Bronchial epithelial cell (primary cell): ENCODE measurements around the gene SAP30BP. TPM values are rescaled to one million over a fixed set of nuclear protein-coding genes. Genes with fewer than 3 reads are reported as not detected.

Experiments
- DNase-seq: peaks from one replicate; pipeline ENCODE4 v3.0.0-alpha.2; 2010; ENCODE audit warnings: low read depth
- FAIRE-seq: peaks from 2 replicates; lab custom pipeline; 2011; peaks lifted over from hg19 to GRCh38; lab: Jason Lieb, UNC
- H3K27me3 ChIP-seq: 2 replicates; pipeline ENCODE4 v1.5.1; 2011; ENCODE audit warnings: low read length; ENCODE audit not compliant: control insufficient read depth, insufficient read depth
- H3K36me3 ChIP-seq: 2 replicates; pipeline ENCODE4 v1.5.1; 2011; ENCODE audit warnings: low read length; ENCODE audit not compliant: control insufficient read depth, insufficient read depth
- H3K4me3 ChIP-seq: 2 replicates; pipeline ENCODE4 v1.5.1; 2011; ENCODE audit warnings: mild to moderate bottlenecking, low read depth, low read length, control low read depth
- total RNA-seq: library from RNA; depleted of rRNA; stranded (reverse); fragments of >200 nt; gene quantifications from 2 replicates; pipeline ENCODE4 v1.2.1, GENCODE V29; 2014
- TF ChIP-seq, protein P1 (sequence below): IDR thresholded peaks from 2 replicates; pipeline ENCODE4 v1.5.1; 2011; ENCODE audit warnings: mild to moderate bottlenecking, moderate library complexity, low read length, control low read depth, inconsistent platforms; ENCODE audit not compliant: insufficient read depth, severe bottlenecking

Gene SAP30BP
- total RNA-seq, 1 donor from 2014 or later: 58.4 TPM

DNA sequence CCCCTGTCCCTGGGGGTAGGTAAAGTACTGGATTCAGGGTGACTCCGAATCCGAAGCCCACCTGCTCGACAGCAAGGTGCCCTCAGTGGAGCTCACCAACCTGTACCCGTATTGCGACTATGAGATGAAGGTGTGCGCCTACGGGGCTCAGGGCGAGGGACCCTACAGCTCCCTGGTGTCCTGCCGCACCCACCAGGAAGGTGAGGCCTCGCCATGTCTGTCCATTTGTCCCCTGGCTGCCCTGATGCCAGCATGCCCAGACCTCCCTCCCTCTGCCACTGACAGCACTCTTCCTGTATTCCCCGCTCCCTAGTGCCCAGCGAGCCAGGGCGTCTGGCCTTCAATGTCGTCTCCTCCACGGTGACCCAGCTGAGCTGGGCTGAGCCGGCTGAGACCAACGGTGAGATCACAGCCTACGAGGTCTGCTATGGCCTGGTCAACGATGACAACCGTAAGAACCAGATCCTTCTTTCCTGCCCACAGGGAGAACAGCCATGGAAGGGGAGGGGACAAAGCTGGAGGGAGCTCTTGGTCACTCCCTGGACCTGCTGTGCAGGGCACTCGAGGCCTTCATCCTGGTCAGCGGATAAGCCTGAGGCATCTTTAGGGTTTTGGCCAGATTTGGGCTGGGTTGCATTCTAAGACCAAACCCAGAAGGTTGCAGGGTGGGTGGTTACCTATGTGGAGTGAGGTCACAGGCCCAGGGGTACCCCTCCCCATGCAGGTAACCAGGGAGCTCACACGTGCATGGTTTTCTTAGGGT, 83.7 kb downstream of the SAP30BP start:
- TF ChIP-seq, protein P1, sequence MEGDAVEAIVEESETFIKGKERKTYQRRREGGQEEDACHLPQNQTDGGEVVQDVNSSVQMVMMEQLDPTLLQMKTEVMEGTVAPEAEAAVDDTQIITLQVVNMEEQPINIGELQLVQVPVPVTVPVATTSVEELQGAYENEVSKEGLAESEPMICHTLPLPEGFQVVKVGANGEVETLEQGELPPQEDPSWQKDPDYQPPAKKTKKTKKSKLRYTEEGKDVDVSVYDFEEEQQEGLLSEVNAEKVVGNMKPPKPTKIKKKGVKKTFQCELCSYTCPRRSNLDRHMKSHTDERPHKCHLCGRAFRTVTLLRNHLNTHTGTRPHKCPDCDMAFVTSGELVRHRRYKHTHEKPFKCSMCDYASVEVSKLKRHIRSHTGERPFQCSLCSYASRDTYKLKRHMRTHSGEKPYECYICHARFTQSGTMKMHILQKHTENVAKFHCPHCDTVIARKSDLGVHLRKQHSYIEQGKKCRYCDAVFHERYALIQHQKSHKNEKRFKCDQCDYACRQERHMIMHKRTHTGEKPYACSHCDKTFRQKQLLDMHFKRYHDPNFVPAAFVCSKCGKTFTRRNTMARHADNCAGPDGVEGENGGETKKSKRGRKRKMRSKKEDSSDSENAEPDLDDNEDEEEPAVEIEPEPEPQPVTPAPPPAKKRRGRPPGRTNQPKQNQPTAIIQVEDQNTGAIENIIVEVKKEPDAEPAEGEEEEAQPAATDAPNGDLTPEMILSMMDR: no peak
- peaks cover 65% of the 10 kb centered on the region for H3K36me3 ChIP-seq
- no peaks in the 10 kb centered on the region for H3K27me3 ChIP-seq
- DNase-seq: no peak
- no peak for FAIRE-seq
- H3K4me3 ChIP-seq: no peak overlapping the region

- DNase-seq (no peak), FAIRE-seq (no peak)
- H3K4me3 ChIP-seq: no peak overlapping the region
- TF ChIP-seq, protein P1: no peak
- peaks cover 72% of the 10 kb centered on the region for H3K36me3 ChIP-seq
- H3K27me3 ChIP-seq: no peaks in the 10 kb centered on the region
These were observed 84.7 kb downstream of the SAP30BP start for GRCh38 chr17:75751676-75752404.

DNA sequence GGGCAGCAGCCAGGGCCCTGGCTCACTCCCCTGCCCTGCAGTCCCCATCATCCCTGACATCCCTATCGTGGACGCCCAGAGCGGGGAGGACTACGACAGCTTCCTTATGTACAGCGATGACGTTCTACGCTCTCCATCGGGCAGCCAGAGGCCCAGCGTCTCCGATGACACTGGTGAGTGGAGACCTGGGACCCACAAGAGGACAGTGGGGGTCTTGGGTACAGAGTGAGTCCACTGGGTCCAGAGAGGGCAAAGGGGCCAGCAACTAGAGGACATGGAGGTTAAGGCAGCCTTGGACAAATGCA, 85.2 kb downstream of the SAP30BP start:
- TF ChIP-seq, protein P1: no peak
- Histone ChIP-seq H3K4me3 (no peak overlapping the region), H3K36me3 (peaks cover 78% of the 10 kb centered on the region), H3K27me3 (no peaks in the 10 kb centered on the region)
- no peak for DNase-seq
- FAIRE-seq: no peak

GRCh38 chr17:75752802-75753513, 85.8 kb downstream of the SAP30BP start:
- Histone ChIP-seq H3K36me3 (peaks cover 80% of the 10 kb centered on the region), H3K4me3 (no peak overlapping the region), H3K27me3 (no peaks in the 10 kb centered on the region)
- FAIRE-seq (no peak), DNase-seq (no peak)
- TF ChIP-seq, protein P1: no peak

GRCh38 chr17:75753514-75754377, 86.6 kb downstream of the SAP30BP start:
- H3K36me3 ChIP-seq: peaks cover 78% of the 10 kb centered on the region
- no peak overlapping the region for H3K4me3 ChIP-seq
- no peaks in the 10 kb centered on the region for H3K27me3 ChIP-seq
- TF ChIP-seq, protein P1: no peak
- FAIRE-seq (no peak), DNase-seq (no peak)
